Activated T-helper 1 cell treated with anti-CD3 and anti-CD28 coated beads, Interleukin-12 subunit alpha, Interleukin-12 subunit beta, Interleukin-2, Interleukin-4 antibody, amounts not matched to agents 30 ng/mL and 10 ng/mL and 1 ng/mL, durations not matched to agents 14 hours and 24 hours and 36 hours (primary cell): ENCODE measurements around the gene DTL. TPM values are rescaled to one million over a fixed set of nuclear protein-coding genes. Genes with fewer than 3 reads are reported as not detected.

Experiments
- DNase-seq: peaks from one replicate; pipeline ENCODE4 v3.0.0; 2021; ENCODE audit warnings: low spot score
- H3K27ac Mint-ChIP-seq: one replicate; pipeline ENCODE4 v1.8.0; 2021; ENCODE audit warnings: mild to moderate bottlenecking, mixed read lengths
- H3K27me3 Mint-ChIP-seq: one replicate; pipeline ENCODE4 v1.8.0; 2022; ENCODE audit warnings: mild to moderate bottlenecking, moderate library complexity, mixed read lengths; ENCODE audit not compliant: insufficient read depth
- H3K36me3 Mint-ChIP-seq: one replicate; pipeline ENCODE4 v1.8.0; 2021; ENCODE audit warnings: low read depth, mixed read lengths
- H3K4me1 Mint-ChIP-seq: one replicate; pipeline ENCODE4 v1.8.0; 2021; ENCODE audit warnings: low read depth, mixed read lengths
- H3K4me3 Mint-ChIP-seq: one replicate; pipeline ENCODE4 v1.8.0; 2021; ENCODE audit warnings: mild to moderate bottlenecking, moderate library complexity, mixed read lengths
- H3K9me3 Mint-ChIP-seq: one replicate; pipeline ENCODE4 v1.8.0; 2021; ENCODE audit warnings: mixed read lengths
- intact Hi-C: fragments of 100-400 bp; cut with micrococcal nuclease; formaldehyde crosslinking; loops from one replicate; pipeline ENCODE4 v1.15.1; 2024
- total RNA-seq: library from RNA; stranded (reverse); gene quantifications from 2 replicates; pipeline ENCODE4 v1.2.3, GENCODE V29; 2022

DTL gene
- total RNA-seq, 1 donor from 2014 or later = 91.0 TPM

DNA sequence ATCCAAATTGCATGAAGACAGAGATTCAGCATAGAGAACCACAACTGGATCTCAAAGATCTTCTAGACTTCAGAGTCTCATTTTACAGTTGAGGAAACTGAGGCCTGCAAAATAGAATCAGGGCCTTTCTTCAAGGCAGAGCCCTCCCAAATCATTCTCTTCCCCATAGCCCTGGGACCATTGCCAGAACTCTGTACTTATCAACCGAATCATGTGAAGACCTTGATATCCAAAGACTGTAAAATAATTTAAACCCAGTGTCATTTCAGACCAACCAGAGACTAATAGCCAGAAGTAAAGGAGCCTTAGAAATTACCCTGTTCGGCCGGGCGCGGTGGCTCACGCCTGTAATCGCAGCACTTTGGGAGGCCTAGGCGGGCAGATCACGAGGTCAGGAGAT is 90.1 kb downstream of the DTL start:
- DNase-seq = no peak
- Mint-ChIP-seq H3K4me3 (no peak overlapping the region), H3K9me3 (no peaks in the 10 kb centered on the region), H3K4me1 (peaks cover 28% of the 10 kb centered on the region), H3K27ac (no peak overlapping the region), H3K36me3 (peaks cover 9% of the 10 kb centered on the region), H3K27me3 (no peaks in the 10 kb centered on the region)
- intact Hi-C loops = no loop called here

DNA sequence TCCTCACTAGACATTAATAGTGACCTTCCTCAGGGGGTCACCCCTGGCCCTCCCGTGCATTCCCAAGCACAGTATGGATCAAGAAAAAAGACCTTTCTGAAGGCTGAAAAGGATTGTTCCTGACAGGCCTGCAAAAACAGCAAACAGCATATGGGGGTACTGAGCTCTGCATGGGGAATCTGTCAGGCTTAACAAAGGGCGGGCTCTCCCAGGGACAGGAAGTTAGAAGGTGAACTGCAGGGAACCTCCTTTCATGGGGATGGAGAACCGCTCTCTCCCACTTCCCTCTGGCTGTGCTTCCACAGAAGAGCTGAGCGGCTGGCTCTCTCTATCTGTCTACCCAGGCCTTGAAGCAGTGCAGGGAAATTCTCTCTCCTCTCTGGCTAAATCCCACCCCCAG is 91.7 kb downstream of the DTL start:
- intact Hi-C loops = no loop called here
- peaks cover 12% of the 10 kb centered on the region for H3K36me3 Mint-ChIP-seq
- H3K27me3 Mint-ChIP-seq = no peaks in the 10 kb centered on the region
- no peak overlapping the region for H3K4me3 Mint-ChIP-seq
- no peak for DNase-seq
- H3K4me1 Mint-ChIP-seq = peaks cover 20% of the 10 kb centered on the region
- H3K27ac Mint-ChIP-seq = no peak overlapping the region
- no peaks in the 10 kb centered on the region for H3K9me3 Mint-ChIP-seq

DNA sequence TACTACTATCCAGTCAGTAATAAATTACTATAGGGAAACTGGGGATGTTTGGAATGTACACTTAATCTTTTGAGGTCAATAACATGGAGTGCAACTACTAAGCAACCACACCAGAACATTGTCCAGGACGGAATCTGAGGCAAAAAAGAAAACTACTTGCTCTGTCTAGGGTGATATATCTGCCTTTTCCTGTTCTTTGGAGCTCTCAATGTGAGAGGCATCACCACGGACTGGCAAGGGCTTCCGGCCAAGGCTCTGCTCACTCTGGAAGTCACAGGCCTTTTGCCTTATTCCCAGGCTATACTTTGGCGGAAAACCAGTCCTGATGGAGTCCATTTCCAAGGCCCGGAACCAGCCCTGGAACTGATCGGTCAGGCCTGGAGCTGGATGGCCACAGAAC is 94.2 kb downstream of the DTL start:
- Mint-ChIP-seq H3K36me3 (peaks cover 15% of the 10 kb centered on the region), H3K4me1 (peaks cover 16% of the 10 kb centered on the region), H3K27me3 (no peaks in the 10 kb centered on the region), H3K27ac (no peak overlapping the region), H3K9me3 (no peaks in the 10 kb centered on the region), H3K4me3 (no peak overlapping the region)
- no peak for DNase-seq
- intact Hi-C loops = no loop called here

DNA sequence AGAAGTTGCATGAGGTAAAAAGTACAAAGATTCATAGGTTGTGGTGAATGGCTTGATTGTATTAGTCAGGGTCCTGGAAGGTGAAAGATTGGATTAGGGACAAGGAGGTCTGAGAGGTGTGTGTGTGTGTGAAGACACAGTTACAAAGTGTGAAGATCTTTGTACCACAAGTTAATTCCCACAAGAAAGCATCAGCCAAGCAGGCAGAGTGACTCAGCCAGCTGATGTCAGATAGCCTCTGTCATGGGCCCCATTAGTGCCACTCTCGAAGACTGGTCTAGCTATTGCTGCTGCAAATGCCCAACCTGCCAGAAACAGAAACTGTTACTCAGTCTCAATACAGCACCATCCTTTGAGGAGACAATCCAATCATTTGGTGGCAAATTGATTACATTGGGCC is 96.5 kb downstream of the DTL start:
- Mint-ChIP-seq H3K4me3 (no peak overlapping the region), H3K4me1 (peaks cover 6% of the 10 kb centered on the region), H3K9me3 (no peaks in the 10 kb centered on the region), H3K27me3 (no peaks in the 10 kb centered on the region), H3K36me3 (peaks cover 18% of the 10 kb centered on the region), H3K27ac (no peak overlapping the region)
- intact Hi-C loops = no loop called here
- DNase-seq = no peak

DNA sequence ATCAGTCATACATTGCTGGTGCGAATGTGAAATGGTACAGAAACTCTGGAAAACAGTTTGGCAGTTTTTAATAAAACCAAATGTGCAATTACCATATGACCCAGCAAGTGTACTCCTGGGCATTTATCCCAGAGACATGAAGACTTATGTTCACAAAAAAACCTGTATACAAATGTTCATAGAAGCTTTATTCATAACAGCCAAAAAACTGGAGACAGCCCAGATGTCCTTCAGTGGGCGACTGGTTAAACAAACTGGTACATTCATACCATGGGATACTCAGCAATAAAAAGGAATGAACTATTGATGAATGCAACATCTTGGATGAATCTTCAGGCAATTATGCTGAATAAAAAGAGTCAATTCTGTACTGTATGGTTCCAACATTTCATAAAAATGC is 97.8 kb downstream of the DTL start:
- Mint-ChIP-seq H3K27ac (no peak overlapping the region), H3K4me3 (no peak overlapping the region), H3K27me3 (no peaks in the 10 kb centered on the region), H3K36me3 (peaks cover 22% of the 10 kb centered on the region), H3K9me3 (no peaks in the 10 kb centered on the region), H3K4me1 (peaks cover 6% of the 10 kb centered on the region)
- no peak for DNase-seq
- intact Hi-C loops = no loop called here

DNA sequence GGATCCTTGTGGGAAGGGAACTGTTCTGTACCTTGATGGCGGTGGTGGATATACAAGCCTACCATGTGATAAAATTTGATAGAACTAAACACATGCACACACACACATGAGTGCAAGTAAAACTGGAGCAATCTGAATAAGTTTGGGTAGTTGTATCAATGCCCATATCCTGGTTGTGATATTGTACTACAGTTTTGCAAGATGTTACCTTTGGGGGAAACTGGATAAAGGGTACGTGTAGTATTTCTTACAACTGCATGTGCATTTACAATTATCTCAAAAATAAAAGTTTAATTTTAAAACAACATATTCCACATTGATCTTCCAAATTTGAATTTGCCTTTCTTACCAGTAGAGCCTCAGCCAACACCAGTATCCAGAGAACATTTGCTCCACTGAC is 99.6 kb downstream of the DTL start:
- no peak overlapping the region for H3K4me3 Mint-ChIP-seq
- no peaks in the 10 kb centered on the region for H3K9me3 Mint-ChIP-seq
- H3K27ac Mint-ChIP-seq = no peak overlapping the region
- no peaks in the 10 kb centered on the region for H3K27me3 Mint-ChIP-seq
- peaks cover 6% of the 10 kb centered on the region for H3K4me1 Mint-ChIP-seq
- intact Hi-C loops = no loop called here
- DNase-seq = no peak
- peaks cover 17% of the 10 kb centered on the region for H3K36me3 Mint-ChIP-seq

DNA sequence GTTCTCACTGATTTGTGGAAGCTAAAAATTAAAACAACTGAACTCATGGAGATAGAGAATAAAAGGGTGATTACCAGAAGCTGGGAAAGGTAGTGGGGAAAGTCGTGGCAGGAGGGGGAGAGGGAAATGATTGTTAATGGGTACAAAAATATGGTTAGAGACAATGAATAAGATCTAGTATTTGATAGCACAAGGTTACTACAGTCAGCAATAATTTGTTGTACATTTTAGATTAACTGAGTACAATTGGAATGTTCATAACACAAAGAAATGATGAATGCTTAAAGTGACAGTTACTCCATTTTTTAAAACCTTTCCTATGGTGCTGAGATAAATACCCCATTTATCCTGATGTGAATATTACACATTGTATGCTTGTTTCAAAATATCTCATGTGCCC is 102.3 kb downstream of the DTL start:
- Mint-ChIP-seq H3K9me3 (no peaks in the 10 kb centered on the region), H3K27me3 (no peaks in the 10 kb centered on the region), H3K36me3 (peaks cover 13% of the 10 kb centered on the region), H3K4me1 (no peaks in the 10 kb centered on the region), H3K4me3 (no peak overlapping the region), H3K27ac (no peak overlapping the region)
- no peak for DNase-seq
- intact Hi-C loops = no loop called here

DNA sequence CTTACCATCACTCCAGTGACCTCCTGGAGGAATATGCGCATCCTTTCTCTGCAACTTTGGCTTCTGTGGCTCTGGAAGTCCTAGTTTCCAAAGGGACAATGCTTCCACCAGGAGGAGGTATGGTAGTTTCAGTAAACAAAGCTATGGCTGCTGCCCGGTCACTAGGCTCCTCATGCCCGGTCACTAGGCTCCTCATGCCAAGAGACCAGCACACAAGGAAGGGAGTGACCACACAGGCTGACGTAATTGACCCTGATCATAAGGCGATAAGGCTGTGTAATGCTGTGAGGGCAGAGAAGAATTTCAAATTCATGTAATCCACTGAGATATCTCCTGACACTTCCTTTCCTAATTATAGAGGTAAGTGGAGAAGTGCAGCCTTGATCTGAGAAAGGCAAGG is 102.9 kb downstream of the DTL start:
- Mint-ChIP-seq H3K4me3 (no peak overlapping the region), H3K4me1 (no peaks in the 10 kb centered on the region), H3K27me3 (no peaks in the 10 kb centered on the region), H3K27ac (no peak overlapping the region), H3K36me3 (peaks cover 13% of the 10 kb centered on the region), H3K9me3 (no peaks in the 10 kb centered on the region)
- DNase-seq = no peak
- intact Hi-C loops = no loop called here

DNA sequence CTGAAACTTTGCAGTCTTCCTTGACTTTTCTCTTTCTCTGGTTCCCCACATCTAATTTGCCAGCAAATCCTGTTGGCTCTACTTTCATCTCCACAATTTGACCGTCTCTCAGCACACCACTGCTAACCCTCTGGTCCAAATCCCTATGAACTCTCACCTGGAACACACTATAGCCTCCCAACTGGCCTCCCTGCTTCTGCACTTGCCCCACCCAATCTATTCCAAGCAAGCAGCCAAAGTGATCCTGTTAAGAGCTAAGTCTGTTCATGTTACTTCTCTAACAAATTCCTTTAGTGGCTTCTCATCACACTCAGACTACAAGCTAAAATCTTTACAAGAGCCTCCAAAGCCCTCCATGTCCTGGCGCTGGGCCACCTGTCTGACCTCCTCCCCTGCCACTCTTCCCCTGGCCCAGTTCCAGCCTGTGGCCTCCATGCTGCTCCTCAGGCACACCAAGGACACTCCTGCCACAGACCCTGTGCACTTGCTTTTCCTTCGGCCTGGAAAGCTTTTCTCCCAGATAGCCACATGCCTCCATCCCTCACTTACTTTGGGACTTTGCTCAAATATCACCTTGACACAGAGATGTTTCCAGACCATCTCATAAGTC is 104.1 kb downstream of the DTL start:
- intact Hi-C loops = no loop called here
- Mint-ChIP-seq H3K27ac (no peak overlapping the region), H3K27me3 (no peaks in the 10 kb centered on the region)

DNA sequence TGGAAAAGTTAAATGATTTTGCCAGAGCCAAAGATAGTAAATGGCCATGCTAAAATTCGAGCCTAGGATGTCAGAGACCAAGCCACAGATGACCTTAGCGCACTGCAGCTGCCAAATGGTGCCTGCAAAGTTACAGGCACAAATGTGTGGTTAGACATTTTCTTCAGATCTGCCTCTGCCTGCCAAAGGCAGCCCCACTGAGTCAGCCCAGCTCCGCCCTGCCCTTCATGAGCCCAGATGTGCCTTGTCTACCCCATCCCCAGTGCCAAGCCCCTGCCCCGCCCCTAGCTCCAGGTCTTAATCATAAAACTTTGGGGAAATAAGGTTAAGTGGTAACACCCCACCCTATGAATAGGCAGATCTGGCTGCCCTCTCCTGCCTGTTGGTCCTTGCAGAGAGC is 105.9 kb downstream of the DTL start:
- Mint-ChIP-seq H3K27ac (no peak overlapping the region), H3K4me1 (peaks cover 4% of the 10 kb centered on the region), H3K27me3 (no peaks in the 10 kb centered on the region), H3K9me3 (no peaks in the 10 kb centered on the region), H3K36me3 (peaks cover 7% of the 10 kb centered on the region), H3K4me3 (no peak overlapping the region)
- DNase-seq = no peak
- intact Hi-C loops = no loop called here

More for the DNA sequence above, 104.1 kb downstream of the DTL start:
- Mint-ChIP-seq H3K4me1 (peaks cover 4% of the 10 kb centered on the region), H3K36me3 (peaks cover 10% of the 10 kb centered on the region), H3K9me3 (no peaks in the 10 kb centered on the region), H3K4me3 (no peak overlapping the region)
- no peak for DNase-seq

DNA sequence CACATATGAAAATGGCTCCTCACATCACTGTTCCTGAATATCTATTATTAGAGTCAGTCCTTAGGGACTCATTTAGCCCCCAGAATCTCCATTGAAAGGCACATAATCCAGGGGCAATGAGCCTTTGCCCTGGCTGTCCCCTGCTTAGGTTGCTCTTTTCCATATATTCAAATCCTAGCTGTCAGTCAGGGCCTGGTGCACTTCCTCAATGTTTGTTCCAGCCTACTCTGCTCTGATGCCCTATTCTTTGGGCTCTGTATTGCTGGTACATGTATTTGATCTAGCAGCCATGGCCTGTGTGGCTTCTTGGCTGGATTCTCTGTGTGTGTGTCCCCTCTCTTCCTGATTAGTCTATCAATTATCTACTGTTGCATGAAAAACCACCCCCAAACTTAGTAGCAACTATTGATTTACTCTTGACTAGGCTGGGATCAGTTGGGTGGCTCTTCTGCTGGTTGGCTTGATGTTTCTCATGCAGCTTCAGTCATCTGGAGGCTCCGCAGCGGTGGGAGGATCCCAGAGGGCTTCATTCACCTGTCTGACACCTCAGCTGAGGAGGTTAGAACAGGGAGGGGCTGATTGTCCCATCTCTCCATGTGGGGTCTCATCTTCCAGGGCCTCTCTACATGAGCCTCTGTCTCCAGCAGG is 107.5 kb downstream of the DTL start:
- Mint-ChIP-seq H3K4me3 (no peak overlapping the region), H3K27me3 (no peaks in the 10 kb centered on the region), H3K36me3 (peaks cover 5% of the 10 kb centered on the region), H3K9me3 (no peaks in the 10 kb centered on the region), H3K27ac (no peak overlapping the region), H3K4me1 (peaks cover 4% of the 10 kb centered on the region)
- DNase-seq = no peak
- intact Hi-C loops = no loop called here

DNA sequence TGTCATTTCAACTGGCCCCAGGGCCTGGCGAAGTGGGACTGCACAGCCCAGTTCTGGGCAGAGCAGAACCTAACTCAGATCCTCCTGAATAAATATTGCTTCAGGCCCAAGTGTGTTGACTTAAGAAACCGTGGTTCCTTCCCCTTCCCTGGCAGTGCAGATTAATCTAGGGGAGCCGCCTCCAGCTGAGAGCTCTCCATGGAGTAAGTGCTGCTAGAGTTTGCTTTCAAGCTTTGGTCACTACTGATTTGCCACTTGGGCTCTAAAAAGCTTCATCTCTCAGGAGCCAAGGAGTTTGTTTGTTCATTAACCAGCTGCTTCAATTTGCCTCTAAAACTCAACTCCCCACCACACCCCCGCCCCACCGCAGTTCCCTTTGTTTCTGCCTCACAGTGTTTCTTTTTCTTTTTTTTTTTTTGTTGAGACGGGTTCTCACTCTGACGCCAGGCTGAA is 112.1 kb downstream of the DTL start:
- peaks cover under 1% of the 10 kb centered on the region for H3K27me3 Mint-ChIP-seq
- H3K4me3 Mint-ChIP-seq = no peak overlapping the region
- intact Hi-C loops = no loop called here
- no peaks in the 10 kb centered on the region for H3K9me3 Mint-ChIP-seq
- peaks cover 4% of the 10 kb centered on the region for H3K4me1 Mint-ChIP-seq
- H3K36me3 Mint-ChIP-seq = peaks cover 1% of the 10 kb centered on the region
- H3K27ac Mint-ChIP-seq = no peak overlapping the region
- DNase-seq = no peak

DNA sequence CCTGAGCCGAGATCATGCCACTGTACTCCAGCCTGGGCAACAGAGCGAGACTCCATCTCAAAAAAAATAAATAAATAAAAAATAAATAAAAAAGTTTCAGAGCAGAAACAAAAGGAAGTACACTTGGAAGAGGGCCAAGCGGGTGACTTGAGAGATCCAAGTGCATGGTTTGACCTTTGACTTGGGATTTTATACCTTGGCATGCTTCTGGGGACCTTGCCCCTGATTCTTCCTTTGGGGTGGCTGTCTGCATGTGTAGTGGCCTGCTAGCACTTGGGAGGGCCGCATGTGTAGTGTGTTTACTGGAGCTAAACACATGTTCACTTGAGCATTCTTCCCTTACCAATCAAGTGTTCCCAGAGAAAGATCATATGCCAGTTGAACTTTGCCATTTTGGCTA is 114.0 kb downstream of the DTL start:
- DNase-seq = no peak
- intact Hi-C loops = no loop called here
- Mint-ChIP-seq H3K36me3 (peaks cover 1% of the 10 kb centered on the region), H3K9me3 (peaks cover 4% of the 10 kb centered on the region), H3K27ac (no peak overlapping the region), H3K4me3 (no peak overlapping the region), H3K27me3 (peaks cover 8% of the 10 kb centered on the region), H3K4me1 (peaks cover 1% of the 10 kb centered on the region)

DNA sequence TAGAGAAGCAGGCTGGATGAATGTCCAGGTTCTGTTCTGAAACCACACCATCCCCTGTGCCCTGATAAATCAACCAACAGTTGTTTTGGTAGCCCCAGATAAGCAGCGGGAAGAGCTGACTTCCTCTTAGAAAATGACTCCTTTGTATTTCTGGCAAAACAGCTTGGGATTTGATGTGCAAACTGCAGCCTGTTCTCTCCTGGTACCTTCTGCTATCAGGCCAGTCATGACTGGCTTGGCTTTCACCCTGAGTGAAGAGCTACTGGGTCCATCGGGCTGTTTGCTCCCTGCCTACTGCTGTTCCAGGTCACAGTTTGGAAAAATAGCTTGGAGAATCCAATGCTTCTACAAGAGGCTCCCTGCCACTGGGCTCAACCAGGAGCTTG is 116.8 kb downstream of the DTL start:
- no peak overlapping the region for H3K27ac Mint-ChIP-seq
- peaks cover 1% of the 10 kb centered on the region for H3K36me3 Mint-ChIP-seq
- no peak for DNase-seq
- intact Hi-C loops = no loop called here
- H3K4me1 Mint-ChIP-seq = peaks cover 5% of the 10 kb centered on the region
- H3K27me3 Mint-ChIP-seq = peaks cover 8% of the 10 kb centered on the region
- peaks cover 4% of the 10 kb centered on the region for H3K9me3 Mint-ChIP-seq
- no peak overlapping the region for H3K4me3 Mint-ChIP-seq
